GM19043 (cell line): Measurements from ENCODE around the gene ARL6IP4.

Source experiments
- ATAC-seq: cut with Tn5 transposase; IDR thresholded peaks from one replicate; pipeline ENCODE4 v1.9.1; 2021; ENCODE audit warnings: low read depth; ENCODE audit not compliant: unreplicated experiment

ARL6IP4 gene

DNA sequence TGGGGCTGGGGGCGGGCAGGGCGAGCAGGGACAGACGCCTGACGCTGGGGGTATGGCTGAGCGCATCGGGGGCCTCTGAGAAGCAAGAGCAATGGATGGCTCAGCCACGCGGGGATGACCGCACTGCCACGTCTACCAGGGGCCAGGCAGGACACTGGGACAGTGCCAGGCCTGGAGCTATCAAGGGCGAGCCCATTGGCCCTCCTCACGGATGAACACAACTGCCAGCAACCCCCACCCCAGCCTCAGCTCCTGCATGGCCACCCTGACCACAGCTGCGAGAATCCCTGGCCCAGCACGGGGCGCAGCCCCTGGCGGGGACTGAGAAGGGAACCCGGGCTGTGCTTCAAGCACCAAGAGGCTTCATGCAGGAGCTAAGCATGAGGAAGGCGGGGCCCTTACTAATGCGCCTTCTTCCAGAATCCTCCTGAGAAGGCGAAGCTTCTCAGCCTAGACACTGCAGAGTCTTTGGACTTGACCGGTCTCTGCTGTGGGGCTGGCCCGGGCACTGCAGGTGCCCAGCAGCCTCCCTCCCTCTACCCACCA is 9.5 kb downstream of the ARL6IP4 start:
- ATAC-seq = no peak

DNA sequence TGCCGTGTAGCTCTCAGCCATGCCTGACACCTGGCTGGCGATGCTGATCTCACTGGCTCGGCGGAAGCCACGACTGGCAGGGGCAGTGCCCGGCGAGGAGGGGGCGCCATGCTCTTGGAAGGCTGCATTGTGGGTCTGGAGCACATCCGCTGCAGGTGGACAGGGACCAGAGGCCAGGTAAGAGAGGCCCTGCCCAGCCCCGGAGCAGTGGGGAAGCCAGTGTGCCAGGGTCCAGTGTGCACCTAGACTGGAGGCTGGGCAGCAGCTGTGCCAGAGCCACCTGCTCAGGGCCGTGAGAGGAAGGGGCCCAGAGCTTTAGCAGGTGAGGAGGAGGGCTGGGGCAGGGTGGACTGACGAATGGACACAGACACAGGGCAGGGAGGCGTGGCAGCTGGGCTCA is 10.1 kb downstream of the ARL6IP4 start:
- no peak for ATAC-seq

DNA sequence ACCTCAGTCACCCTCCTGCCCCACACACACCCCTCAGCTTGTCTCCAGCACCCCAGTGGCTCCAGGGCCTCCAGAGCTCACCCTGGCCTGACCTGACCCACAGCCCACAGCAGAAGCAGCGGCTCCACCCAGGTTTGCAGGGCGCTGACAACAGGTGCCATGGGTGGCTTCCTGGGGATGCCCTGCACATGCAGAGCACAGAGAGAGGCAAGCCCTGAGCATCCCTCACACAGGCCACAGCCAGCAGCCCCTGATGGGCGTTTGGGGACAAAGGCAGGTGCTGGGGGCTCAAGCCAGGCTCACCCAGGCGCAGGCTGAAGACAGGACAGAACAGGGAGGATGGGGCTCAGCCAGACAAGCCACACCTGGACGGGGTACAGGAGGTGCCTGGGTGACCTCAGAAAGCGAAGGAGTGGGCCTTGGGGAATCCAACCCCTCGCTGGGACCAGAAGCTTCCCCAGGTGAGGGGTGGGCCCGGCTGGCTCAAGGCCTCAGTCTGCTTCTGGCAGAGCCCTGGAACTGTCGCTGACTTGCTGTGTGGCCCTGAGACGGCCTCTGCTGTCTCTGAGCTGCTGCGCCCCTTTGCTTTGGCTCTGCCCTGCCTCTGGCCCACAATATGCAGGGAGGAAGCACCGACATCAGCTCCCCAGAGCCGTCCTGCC is 10.6 kb downstream of the ARL6IP4 start:
- no peak for ATAC-seq

DNA sequence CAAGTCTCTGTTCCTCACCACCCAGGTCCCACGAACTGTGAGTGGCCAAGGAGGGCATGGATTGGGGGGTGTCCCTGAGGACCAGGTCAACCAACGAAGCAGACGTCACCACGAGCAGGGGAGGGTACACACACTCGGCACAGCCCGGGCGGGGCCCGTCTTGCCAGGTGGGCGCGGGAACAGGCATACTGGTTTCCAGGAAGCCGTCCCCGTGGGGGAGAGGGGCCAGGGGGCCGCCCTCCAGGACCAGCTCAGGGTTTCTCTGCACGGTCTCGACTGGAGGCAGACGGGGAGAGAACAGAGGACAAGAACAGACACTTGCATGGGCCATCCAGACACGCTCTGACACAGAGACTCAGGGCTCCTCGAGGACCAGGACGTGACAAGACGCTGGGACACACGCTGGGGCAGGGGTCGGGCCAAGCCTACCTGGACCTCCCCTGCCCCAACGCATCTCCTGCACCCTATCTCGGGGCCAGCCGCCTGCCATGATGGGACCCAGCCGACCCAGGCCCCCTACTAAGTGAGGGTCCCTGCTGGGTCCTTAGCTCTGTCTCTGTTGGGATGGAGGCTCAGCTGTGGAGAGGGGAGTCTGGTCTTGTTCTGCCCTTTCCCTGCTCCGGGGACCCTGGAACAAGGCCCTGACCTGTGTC is 11.3 kb downstream of the ARL6IP4 start:
- ATAC-seq = no peak

DNA sequence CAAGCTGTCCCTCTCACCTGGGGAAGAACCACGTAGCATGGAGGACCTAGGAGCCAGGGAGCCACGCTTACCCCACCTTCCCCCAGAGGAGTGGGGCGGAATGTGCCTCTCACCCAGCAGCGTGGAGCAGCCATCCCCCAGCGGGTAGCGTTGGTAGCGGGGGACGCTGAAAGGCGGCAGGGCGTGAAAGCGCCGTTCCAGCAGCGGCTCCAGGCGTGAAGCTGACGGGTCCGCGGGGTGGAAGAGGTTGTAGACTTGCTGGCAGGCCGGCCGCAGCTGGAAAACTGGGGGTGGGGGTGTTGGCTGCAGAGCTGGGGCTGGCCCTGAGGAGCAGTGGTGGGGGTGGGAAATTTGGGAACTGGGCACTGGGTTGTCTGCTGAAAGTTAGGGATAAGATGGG is 11.9 kb downstream of the ARL6IP4 start:
- ATAC-seq = no peak

DNA sequence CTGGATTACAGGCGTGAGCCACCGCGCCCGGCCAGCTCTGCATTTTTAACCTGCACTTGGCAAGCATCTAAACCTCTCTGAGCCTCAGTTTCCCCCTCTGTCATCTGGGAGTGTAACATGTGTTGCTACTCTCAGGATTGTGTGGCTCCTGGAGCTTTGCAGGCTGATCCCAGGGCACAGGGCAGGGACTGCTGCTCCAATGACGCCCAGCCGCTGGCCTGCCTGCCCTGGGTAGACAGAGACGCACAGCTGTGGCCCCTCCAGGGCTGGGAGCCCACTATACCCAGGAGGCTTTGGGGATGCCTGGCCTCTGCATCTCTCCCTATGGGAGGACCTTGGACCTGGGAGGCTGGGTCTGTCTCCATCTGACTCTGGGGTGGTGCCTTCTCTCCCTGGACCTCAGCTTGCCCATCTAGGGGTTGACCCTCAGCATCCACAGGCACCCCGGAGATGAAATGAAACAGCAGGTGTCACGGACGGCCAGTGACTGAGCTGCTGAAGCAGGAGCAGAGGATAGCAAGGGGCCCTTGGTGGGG is 13.7 kb downstream of the ARL6IP4 start:
- ATAC-seq = no peak

DNA sequence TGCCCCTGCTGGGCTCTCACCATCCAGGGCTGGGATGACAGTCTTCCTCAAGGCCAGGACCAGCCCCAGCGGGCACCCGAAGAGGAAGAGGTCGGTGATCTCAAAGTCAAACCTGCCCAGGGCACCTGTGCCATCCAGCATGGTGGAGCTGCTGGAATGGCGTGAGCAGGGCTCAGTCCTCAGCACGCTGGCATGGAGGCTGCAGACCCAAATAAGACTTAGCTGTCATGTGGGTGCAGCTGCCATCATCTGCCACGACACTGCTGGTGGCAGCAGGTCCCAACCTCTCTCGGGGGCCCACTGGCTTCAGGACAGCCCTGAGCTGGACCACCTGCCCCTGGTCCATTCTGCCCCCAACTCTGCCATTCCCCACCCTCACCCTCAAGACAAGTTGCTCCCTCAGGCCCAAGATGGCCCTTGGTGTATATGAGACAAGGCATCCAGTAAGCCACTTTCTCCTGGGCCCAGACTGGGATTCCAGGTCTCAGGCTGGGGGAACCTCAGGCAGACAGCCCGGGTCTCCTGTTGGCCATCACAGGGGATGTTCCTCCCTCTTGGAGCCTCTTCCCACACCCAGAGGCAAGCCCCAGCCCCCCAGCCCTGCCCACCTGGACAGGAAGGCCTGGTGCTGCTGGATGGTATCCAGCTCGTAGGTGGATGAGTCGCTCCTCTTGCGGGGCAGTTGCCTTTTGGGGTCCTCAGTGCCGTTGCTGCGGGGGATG is 14.5 kb downstream of the ARL6IP4 start:
- ATAC-seq = no peak

DNA sequence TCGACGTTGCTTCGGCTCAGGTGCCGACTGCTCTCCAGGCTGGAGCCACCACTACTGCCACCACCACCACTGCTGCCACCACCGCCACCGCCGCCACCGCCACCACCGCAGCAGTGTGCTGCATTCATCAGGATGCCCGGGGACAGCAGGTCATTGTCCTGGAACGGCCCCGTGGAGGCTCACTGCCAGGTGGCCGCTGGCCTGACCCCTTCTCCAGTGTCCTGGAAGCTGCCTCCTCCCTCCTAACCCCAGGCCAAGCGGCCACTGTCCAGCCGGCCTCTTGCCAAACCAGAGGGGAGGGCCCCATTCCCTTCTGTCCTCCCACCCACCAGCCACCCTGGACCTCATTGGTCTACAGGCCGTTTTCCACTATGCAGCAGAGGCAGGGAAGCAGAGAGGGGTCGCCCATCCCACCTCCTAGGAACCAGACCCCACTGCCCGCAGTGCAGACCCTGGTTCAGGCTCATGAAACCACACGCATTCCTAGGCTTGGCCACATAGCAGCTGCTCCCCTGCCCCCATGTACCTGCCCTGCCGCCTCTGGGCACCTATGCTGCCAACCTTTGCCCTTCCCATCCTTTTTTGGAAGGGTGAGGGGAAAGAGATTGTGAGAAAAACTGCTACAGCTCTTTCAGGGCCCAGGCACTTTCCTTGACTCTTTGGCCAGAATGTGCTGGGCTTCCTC is 15.2 kb downstream of the ARL6IP4 start:
- ATAC-seq = no peak

DNA sequence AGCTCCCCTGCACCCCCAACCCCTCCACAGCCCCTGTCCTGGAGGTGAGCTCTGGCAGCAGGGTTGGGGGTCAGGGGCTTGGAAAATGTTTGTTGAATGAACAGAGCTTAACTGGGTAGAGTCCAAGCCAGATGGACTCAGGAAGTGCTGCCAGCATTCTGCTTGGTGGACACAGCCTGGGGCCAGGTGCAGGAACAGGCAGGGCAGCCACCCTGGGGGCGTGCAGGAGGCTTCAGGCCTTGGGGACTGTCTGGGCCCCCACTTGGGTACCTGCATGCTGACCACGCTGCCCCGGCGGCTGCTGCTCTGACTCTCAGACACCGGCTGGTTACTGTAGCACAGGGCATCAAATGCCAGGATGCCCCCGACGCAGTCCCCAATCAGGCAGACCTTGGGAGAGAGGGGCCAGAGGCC is 15.7 kb downstream of the ARL6IP4 start:
- ATAC-seq = no peak

DNA sequence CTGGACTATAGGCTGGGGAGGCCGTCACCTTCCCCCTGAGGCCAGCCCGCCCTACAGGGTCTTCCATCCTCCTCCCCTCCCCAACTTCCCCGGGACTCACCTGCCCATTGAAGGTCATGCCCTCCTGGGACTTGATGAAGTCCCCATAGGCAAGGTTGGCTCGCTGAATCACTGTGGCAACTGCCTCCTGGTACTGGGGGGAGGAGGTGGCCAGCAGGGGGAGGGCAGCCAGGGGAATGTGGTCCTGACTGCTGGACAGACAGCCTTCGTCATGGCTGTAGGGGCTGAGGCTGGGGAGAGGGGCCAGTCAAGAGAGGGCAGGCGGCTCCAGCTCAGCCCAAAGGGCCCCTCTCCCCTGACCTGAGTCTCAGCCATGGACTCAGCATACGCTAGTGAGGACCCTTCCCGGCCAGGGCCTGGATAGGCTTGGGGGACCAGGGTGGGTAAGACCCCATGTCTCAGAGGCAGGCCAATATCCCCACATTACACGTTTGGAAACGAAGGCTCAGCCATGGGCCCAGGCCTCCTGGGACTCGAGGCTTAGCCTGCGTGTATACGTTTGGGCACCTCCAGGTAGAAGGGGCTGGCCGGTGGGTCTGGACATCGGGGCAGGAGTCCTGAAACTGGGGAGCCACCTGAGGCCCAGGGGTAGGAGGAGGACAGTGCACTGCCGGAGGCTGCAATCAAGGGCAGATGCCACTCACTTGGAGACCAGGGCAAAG is 16.3 kb downstream of the ARL6IP4 start:
- ATAC-seq = no peak

DNA sequence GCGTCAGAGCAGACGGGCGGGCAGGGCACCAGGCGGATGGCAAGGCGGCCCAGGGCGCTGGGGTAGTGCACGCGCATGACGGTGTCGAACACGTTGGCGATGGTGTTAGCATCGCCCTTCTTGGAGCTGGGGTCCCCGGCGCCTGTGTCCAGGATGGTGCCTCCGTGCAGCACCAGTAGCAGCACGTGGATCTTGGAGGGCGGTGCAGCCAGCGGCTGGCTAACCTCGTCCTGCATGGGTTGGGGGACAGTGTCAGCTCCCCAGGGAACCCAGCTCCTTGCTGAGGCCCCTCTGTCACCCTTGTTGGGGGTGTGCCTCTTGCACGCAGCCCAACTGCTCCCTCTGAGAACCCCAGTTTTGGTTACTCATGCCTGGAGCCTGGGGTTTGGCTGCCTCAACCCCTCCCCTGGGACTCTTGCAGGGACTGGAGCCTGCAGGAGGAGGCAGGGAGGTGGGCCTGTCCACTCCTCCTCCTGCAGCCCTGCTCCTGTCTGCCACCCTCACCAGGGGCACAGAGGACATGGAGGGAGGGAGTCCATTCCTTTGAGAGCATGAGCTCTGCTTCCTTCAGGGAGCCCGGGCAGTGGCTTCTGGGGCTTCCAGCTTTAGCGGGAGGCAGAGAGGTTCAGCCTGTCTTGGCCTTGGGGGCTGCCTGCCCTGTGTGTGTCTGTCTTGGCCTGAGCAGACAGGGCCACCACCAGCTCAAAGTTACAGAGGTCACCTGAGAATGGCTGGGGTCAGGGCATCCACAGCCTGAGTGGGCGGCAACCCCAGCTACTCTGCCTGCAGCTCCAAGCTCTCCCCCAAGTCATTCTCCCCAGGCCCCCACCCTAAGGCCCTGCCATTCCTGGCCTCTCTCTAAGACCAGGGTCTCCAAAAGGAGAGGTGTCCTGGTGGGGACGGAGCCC is 17.1 kb downstream of the ARL6IP4 start:
- no peak for ATAC-seq

DNA sequence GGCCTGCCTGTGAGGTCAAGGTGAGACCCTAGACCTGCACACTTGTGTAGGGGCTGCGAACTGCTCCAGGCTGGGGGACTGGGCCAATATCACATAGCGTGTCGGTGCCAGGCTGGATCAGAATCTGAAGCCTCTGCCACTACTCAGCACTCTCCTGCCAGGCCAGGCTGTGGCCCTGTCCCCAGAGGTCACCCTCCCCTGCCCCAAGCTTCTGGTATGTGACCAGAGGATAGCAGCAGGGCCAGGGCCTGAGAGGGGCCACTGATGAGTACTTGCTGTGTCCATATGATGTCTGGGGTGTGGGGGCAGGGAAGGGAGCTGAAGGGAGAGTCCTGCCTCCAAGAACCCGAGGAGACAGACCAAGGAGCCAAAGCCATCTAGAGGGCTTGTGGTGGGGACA is 17.8 kb downstream of the ARL6IP4 start:
- no peak for ATAC-seq

DNA sequence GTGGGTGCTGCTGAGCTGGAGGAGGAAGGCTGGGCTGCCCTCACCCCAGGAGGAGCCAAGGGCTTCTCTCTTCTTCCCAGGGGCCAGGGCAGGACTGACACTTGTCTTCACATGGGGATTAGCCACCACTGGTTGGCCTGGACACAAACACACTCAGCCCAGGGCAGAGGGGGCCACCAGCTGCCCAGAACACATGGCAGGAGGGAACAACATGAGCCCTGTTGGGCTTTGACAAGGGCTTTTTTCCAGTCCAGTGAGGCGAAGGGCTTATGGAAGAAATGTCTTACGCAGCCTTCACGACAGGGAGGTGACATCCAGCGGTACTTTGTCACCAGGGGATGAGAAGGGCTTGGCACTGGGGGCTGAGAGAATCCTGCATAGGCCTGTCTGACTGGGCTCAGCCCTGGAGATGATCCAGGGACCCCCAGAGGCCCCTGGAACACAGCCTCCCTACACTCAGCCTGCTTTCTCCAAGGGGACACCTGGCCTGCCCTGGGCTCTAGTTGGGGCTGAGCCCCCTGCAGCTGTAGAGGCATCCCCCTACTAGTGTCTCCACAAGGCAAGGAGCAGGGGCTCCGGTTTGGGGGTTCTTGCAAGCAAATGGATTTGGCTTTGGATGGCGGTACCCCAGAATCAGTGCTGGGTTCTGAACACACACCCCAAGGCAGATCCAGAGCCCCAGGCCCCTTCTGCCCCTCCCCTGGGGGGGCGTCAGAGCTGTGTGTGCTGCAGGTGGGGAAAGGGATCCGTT is 18.9 kb downstream of the ARL6IP4 start:
- ATAC-seq = no peak

DNA sequence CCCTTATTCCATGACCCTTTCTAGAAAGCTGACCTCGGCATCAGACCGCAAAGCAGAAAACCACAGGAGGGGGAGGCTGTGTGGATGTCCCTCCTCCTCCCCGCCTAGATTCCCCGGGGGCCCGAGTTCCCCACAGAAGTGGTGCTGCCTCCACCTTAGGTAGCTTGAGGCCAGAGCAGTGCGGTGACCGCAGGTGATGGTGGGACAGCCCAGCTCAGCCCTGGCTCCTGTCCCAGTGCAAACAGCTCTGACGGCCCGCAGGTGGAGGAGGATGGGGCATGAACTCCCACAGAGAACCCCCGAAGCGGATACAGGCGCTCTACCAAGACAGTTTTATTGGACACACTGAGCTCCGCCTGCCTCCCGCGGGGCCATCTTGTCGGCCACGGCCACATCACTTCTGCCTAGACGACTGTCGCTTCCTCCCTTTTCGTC is 19.5 kb downstream of the ARL6IP4 start:
- no peak for ATAC-seq

DNA sequence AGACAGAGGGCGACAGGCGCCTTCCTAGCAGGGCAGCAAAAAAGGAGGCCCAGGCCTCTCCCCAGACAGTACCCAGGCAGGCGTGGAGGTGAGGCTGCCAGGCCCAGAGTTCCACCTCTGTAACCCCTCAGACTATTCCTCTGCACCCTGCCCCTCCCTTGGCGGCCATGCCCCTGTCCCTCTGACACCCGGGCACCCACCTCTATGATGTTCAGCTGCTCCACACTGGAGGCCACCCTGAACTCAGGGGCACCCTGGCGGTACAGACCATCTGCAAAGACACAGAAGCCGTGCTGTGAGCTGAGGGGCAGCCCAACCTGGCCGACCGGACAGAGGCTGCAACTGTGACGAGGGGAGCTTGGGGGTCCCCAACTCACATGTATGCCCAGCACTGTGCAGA is 20.1 kb downstream of the ARL6IP4 start:
- ATAC-seq = no peak

DNA sequence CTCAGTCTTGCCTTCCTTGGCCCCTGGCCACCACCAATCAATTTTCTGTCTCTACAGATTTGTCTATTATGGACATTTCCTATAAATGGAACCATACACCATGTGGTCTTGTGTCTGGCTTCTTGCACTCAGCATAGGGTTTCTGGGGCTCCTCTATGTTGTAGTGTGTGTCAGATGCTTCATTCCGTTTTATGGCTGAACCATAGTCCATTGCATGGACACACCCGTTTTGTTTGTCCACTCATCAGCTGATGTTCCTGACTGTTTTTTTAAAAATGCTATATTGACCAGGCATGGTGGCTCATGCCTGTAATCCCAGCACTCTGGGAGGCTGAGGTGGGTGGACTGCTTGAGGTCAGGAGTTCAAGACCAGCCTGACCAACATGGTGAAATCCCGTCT is 21.0 kb downstream of the ARL6IP4 start:
- ATAC-seq = no peak

DNA sequence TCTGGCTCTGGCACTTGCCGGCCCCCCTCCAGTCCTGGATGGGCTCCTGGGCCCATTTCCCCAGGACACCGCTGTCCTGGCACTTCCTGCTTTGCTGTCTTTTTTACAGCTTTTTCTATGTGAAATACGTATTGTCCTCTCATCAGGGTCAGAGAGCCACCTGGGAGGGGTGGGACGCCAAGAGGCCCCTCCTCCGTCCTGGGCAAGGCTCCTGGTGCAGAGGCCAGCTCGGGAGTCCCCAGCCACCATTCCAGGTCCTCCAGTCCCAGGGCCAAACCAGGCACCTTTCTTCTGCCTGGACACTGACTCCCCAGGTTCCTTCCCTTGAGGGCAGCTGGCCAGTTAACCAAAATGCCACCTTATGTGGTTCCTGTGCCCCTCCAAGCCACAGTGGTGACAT is 22.8 kb downstream of the ARL6IP4 start:
- no peak for ATAC-seq

DNA sequence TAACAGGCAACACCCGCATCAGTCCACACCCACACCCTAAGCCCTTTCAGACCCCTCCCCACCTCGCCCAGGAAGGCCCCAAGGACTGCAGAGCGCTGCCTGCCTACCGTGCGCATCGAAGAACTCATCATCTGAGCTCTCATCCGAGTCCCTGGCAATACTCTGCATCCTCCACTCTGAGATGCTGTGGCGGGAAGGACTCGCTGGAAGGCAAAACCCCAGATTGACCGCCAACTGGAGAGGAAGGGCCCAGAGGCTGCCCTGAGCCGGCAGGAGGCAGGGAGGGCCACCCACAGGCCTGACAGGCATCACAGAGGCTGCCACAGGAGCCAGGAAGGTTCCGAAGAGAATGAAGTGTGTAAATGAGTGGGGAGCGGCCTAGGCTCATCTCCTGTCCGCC is 23.8 kb downstream of the ARL6IP4 start:
- no peak for ATAC-seq
